Keratinocyte (primary cell): Measurements from ENCODE around the gene ADAMTSL1.

Source experiments
- CTCF ChIP-seq, 3 experiments: IDR thresholded peaks in 1 of 3; conservative IDR thresholded peaks in 1 of 3; optimal IDR thresholded peaks in 1 of 3; 2 replicates in 2 of 3; 3 replicates in 1 of 3; pipeline versions ENCODE3 to v1.5.1; 2011; ENCODE audit warnings: low read length in 3 of 3, mild to moderate bottlenecking in 3 of 3, moderate library complexity in 2 of 3, control low read depth in 1 of 3, inconsistent platforms in 1 of 3; ENCODE audit not compliant: insufficient read depth in 2 of 3; ENCODE audit errors: extremely low read depth in 1 of 3
- EZH2 ChIP-seq: IDR thresholded peaks from one replicate; pipeline ENCODE4 v1.6.1; 2012; ENCODE audit warnings: inconsistent platforms, mild to moderate bottlenecking, low read length, moderate library complexity

- TF ChIP-seq CTCF (optimal IDR thresholded peaks at IDR 0.05 in 1 of 3, IDR thresholded peaks at IDR 0.05 in 1 of 3, conservative IDR thresholded peaks at IDR 0.05 in 1 of 3; ENCODE audit: extremely low read depth in 1 of 3, insufficient read depth in 2 of 3, low read length in 3 of 3) (no peak), EZH2 (no peak)
Observed at GRCh38 chr9:18501949-18502348, 28.0 kb downstream of the ADAMTSL1 start.
